ENCODE data around the gene SEPHS2.
"Not testable (repeated sequence)": the region's sequence is repeated elsewhere in the genome, so short reads cannot be mapped to it uniquely, and the experiment has no call there.

SEPHS2 gene, protein sequence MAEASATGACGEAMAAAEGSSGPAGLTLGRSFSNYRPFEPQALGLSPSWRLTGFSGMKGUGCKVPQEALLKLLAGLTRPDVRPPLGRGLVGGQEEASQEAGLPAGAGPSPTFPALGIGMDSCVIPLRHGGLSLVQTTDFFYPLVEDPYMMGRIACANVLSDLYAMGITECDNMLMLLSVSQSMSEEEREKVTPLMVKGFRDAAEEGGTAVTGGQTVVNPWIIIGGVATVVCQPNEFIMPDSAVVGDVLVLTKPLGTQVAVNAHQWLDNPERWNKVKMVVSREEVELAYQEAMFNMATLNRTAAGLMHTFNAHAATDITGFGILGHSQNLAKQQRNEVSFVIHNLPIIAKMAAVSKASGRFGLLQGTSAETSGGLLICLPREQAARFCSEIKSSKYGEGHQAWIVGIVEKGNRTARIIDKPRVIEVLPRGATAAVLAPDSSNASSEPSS

DNA sequence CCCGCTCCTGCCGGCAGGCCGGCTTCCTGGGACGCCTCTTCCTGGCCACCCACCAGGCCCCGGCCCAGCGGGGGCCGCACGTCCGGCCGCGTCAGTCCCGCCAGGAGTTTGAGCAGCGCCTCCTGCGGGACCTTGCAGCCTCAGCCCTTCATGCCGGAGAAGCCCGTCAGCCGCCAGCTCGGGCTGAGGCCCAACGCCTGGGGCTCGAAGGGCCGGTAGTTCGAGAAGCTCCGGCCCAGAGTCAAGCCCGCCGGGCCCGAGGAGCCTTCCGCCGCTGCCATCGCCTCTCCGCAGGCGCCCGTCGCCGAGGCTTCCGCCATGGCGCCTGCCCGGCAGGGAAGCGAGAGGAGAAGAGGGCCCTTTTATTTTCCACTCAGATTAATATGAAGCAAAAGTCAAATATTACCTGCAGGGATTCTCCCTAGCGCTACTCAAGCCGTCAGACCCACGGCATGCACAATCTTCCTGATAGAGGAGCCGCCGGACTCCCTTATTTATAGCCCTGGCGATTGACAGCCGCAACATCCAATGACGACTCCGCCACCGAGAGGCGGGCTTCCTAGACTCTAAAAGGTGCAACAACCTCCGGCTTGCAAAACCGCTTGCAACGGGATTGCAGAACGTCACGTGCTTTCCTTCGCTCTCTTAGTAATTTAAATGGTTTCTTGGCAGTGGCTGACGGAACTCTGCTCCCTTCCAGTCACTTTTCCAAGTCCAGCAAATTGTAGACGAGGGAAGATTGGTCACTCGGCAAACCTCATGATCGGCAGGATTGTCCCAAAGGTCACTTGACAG lies at the start of gene SEPHS2:
Gene SEPHS2, minus strand, starts transcription at position 467 of the 795 bp plus-strand sequence. Its CDS starts 147 bp downstream, at position 320.
- DNase-seq (ENCODE audit: low spot score): peak; percentile 83

DNA sequence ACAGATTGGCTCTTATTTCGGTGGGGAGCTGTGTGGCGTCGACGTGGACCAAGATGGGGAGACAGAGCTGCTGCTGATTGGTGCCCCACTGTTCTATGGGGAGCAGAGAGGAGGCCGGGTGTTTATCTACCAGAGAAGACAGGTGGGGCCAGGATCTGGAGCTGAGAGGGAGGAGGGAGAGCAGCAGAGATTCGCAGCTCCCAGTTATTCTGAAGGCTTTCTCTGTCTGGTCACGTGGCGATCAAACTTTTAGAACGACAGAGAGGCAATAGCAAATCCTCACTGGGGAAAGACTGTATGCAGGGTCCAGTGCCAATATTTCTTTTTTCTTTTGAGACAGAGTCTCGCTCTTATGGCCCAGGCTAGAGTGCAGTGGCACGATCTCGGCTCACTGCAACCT lies 49.0 kb upstream of the SEPHS2 start:
- no peak for DNase-seq (ENCODE audit: low spot score)

DNA sequence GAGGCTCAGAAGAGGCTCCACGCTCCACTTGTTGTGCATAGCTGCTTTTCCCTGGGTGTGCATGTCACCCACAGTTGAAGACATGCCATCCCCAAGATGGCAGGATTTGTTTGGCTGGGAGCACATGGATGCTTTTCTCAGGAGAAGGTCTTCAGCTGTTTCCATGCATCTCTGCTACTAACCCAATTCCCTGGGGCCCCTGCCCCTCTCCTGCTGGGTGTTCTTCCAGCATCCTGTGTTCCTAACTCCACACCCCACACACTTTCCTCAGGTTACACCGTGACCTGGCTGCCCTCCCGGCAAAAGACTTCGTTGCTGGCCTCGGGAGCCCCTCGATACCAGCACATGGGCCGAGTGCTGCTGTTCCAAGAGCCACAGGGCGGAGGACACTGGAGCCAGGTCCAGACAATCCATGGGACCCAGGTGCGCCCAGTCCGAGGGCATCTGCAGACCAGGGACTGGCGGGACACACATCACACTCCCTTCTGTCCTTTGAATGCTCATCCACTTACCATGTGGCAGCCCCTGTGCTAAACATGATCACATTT lies 48.3 kb upstream of the SEPHS2 start:
- DNase-seq (ENCODE audit: low spot score): no peak

DNA sequence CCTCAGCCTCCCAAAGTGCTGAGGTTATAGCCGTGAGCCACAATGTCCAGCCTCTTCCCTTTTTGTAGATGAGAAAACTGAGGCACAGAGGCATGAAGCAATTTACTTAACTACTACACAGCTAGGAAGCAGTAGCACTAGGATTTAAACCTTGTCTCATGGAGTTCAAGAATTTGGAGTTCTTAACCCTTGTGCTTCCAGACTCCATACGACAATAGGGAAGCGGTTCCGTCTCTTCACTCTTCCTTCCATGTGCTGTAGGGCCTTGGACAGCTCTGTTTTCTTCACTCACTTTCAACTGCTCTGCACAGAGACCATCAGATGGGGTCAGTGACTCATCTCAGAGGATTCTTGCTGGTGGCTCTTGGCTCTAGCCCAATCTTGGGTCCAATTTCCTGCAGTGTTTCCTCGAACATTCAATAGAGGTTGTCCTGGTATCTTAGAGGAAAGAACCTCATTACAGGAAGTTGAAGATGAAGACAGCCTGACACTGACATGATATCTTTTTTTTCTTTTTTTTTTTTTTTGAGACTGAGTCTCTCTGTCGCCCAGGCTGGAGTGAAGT lies 46.2 kb upstream of the SEPHS2 start:
- DNase-seq (ENCODE audit: low spot score): peak; percentile 25

DNA sequence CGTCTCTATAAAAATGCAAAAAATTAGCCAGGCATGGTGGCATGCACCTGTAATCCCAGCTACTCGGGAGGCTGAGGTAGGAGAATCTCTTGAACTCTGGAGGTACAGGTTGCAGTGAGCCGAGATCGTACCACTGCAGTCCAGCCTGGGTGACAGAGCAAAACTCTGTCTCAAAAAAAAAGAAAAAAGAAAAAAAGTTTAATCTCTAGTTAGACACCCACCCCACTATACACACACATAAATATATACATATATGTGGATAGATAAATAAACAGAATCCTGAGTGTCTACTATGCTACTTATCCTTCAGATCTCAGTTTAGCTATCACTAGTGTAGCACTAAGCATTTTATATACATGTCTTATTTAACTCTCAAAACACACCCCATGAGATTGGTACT lies 45.6 kb upstream of the SEPHS2 start:
- DNase-seq (ENCODE audit: low spot score): no peak

DNA sequence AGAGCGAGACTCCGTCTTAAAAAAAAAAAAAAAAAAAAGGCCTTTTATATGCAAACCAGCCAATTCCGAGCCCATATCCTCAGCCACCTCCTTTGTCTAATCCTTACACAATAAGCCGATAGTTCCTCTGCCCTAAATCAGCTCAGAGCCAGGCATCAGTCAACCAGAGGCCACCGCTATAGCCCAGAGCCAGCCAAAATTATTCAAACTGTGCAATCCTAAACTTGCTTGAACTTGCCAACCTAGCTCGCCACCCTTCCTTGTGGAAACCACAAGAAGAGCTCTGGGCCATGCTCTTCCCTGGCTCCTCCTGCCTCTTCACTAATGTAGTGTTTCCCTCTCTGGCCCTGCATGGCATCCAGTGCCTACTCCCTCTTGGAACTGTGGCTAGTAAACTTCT lies 44.5 kb upstream of the SEPHS2 start:
- no peak for DNase-seq (ENCODE audit: low spot score)

DNA sequence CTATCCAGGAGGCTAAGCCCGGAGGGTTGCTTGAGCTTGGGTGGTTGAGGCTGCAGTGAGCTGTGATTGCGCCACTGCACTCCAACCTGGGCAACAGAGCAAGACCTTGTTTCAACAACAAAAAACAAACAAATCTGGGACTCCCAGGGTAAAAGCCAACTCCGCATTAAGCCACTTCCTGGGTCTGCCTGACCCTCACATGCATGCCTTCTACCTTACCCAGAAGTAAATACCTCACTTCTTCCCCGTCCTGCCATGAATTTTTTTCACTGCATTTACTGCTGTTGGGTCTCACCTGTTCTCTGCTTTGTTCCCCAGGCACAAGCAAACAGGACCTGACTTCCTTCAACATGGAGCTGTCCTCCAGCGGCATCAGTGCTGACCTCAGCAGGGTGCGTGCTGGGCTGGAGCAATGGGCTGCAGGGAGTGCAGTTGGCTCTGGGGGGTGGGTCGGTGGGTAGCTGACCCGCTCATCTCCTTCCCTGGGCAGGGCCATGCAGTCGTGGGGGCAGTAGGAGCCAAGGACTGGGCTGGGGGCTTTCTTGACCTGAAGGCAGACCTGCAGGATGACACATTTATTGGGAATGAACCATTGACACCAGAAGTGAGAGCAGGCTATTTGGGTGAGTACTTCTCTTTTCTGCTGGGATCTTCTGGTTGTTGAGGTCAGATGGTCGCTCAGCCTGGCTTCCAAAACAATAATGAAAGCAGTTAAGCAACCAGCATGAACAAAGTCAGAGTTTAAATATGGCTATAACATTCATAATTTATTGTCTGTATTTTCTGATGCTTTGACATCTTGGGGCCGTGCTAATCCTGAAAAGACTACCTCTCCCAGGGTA lies 43.3 kb upstream of the SEPHS2 start:
- peak; percentile 41 for DNase-seq (ENCODE audit: low spot score)

DNA sequence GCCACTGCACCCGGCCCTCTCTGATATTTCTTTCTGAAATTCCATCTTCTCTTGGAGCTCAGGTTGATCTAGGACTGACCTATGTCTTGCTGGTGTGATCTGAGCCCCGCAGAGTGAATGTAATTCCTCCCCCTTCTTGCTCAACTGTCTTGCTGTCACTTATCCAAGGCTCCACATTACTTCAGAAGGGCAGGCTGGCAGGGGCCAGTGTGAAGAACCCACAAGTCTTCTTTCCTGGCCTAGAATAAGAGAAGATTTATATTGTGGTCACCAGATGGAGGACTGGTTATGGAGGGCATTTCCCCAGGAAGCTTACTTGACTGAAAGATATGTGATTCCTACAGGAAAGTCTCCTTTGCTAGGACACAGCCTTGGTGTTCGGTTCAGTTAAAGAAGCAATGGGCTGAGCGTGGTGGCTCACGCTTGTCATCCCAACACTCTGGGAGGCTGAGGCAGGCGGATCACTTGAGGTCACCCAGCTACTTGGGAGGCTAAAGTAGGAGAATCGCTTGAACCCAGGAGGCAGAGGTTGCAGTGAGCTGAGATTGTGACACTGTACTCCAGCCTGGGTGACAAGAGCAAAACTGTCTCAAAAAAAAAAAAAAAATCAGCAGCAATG lies 40.3 kb upstream of the SEPHS2 start:
- DNase-seq (ENCODE audit: low spot score): no peak

DNA sequence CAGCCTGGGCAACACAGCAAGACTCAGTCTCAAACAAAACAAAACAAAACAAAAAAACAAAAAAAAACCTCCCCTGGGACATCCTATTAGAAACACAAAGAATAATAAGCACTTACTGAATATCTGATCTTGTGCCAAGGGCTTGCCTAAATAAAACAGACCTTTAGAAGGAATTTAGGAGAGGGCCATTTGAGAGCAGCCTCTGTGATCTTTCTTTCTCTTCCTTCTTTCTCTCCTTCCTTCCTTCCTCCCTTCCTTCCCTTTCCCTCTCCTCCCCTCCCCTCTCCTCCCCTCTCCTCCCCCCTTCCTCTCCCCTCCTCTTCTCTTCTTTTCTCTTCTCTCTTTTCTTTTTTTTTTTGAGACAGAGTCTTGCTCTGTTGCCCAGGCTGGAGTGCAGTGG lies 39.2 kb upstream of the SEPHS2 start:
- no peak for DNase-seq (ENCODE audit: low spot score)

DNA sequence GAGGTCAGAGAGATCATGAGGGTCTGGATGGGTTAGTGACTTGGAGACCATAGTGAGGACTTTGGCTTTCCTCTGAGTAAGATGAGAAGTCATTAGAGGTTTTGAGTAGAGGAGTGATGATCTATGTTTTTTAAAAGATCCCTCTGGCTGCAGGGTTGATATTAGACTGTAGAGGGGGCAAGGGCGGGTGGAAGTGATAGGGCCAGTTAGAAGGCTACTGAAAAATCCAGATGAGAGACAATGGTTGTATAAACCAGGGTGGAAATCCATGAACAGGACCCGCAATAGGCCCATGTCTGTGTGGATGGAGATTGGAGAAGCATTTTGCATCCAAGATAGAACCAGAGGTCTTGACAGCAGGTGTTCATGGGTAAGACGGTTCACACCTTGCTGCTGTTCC lies 36.7 kb upstream of the SEPHS2 start:
- DNase-seq (ENCODE audit: low spot score): no peak

DNA sequence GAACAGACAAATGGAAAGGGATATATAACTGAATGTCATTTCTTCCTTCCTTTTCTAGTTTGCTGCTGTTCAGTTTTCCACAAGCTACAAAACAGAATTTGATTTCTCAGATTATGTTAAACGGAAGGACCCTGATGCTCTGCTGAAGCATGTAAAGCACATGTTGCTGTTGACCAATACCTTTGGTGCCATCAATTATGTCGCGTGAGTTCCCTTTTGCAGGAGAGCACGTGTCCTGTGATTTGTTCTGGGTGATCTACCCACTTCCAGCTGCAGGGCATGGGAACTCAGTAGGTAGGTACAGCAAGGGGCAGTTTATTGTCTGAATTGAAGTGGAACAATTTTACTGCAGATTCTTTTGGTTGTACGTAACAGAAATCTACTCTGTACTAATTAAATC lies 35.7 kb upstream of the SEPHS2 start:
- no peak for DNase-seq (ENCODE audit: low spot score)

DNA sequence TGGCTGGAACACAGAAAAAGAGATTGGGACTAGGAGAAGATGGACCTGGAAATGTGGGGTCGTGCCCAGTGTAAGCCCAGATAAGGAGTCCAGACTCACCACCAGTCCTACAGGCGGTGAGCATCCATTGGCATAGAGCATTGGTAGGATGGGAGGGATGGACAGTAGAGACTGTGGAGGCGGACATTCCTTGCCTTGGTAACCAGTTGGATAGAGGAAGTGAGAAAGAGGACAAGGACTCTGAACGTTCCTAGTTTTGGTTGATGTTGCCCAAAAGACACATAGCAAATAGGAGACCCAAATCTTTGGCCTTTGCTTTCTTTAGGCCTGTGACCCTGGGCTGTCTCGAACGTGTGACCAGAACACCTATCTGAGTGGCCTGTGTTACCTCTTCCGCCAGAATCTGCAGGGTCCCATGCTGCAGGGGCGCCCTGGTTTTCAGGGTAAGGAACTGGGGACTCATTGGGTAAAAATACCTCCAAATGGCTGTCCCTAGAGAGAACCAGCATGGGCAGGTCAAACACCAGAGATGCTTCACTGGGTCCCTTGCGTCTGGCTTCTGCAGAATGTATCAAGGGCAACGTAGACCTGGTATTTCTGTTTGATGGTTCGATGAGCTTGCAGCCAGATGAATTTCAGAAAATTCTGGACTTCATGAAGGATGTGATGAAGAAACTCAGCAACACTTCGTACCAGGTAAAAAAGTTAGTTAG lies 33.2 kb upstream of the SEPHS2 start:
- no peak for DNase-seq (ENCODE audit: low spot score)

DNA sequence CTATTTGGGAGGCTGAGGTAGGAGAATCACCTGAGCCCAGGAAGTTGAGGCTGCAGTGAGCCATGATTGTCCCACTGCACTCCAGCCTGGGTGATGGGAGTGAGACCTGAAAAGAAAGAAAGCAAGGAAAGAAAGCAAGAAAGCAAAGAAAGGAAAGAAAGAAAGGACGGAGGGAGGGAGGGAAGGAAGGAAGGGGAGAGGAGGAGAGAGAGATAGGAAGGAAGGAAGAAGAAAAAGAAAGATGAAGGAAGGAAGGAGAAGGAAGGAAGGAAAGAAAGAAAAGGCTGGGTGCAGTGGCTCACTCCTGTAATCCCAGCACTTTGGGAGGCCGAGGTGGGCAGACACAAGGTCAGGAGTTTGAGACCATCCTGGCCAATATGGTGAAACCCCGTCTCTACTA lies 32.1 kb upstream of the SEPHS2 start:
- not testable (repeated sequence) for DNase-seq (ENCODE audit: low spot score)

DNA sequence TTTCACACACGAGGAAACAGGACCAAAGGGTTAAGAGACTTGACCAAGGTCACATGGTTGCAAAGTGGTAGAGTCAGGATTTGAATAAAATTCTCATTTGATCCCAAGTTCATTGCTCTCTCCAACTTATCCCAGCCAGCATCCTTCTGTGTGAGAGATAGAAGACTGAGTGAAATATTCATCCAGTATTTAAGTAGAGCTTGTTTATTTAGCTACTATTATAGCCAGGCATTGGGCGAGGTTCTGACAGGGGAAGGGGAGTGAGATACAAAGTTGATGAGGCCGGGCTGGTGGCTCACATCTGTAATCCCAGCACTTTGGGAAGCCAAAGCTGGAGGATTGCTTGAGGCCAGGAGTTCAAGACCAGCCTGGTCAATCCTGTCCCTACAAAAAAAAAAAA lies 31.3 kb upstream of the SEPHS2 start:
- DNase-seq (ENCODE audit: low spot score): no peak

DNA sequence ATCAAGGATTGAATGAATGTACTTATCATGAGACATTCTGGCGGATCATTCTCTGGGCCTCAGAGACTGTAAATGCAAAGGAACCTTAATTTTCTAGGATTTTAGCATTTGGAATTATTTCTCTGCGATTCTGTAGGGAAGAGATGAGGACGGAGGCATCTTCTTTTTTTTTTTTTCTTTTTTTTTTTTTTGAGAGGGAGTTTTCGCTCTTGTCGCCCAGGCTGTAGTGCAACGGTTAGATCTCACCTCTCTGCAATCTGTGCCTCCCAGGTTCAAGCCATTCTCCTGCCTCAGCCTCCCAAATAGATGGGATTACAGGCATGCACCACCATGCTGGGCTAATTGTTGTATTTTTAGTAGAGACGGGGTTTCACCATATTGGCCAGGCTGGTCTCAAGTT lies 29.0 kb upstream of the SEPHS2 start:
- no peak for DNase-seq (ENCODE audit: low spot score)

DNA sequence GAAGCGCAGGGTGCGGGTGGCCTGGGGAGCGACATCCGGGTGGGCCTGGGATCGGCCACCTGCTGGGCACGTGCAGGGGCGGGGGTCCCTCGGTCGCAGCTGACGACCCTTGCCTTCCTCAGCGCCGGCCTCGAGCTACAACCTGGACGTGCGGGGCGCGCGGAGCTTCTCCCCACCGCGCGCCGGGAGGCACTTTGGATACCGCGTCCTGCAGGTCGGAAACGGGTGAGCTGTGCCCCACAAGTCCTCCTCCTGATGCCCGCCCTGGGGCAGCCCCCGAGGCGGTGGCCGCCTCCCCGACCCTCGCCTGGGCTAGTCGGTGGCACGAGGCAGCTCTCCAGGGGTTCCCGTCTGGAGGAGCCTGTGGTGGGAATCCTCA lies 28.4 kb upstream of the SEPHS2 start:
- no peak for DNase-seq (ENCODE audit: low spot score)

DNA sequence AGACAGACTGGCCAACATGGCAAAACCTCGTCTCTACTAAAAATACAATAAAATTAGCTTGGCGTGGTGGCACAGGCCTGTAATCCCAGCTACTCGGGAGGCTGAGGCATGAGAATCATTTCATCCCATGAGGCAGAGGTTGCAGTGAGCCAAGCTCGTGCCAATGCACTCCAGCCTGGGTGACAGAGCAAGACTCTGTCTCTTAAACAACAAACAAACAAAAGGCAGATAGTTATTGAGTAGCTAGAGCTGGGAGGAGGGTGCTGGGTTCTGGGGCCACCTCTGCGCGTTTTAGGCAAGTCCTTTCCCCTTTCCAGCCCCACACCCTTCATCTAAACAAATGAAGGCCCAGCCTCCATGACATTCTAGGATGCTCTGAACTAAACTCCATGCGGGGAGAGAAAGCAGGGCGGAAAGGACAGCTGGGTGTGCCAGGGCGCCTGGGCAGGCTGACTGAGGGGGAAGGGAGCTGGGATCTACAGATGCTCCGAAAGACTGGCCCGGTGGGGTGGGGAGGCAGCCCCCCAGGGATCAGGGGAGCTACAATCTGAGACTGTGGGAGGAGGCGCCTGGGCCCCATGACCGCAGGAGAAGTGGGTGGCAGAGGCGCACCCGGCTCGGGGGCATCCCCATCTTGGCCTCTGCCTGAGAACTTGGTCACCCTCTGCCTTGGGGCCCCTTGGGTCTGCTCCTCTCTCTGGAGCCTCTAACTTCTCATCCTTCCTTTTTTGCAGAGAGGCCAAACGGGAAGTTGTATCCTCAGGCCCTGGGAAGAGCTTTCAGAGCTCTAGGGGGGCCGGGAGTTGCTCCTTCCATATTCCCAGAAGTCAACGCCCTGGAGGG lies 27.8 kb upstream of the SEPHS2 start:
- no peak for DNase-seq (ENCODE audit: low spot score)

DNA sequence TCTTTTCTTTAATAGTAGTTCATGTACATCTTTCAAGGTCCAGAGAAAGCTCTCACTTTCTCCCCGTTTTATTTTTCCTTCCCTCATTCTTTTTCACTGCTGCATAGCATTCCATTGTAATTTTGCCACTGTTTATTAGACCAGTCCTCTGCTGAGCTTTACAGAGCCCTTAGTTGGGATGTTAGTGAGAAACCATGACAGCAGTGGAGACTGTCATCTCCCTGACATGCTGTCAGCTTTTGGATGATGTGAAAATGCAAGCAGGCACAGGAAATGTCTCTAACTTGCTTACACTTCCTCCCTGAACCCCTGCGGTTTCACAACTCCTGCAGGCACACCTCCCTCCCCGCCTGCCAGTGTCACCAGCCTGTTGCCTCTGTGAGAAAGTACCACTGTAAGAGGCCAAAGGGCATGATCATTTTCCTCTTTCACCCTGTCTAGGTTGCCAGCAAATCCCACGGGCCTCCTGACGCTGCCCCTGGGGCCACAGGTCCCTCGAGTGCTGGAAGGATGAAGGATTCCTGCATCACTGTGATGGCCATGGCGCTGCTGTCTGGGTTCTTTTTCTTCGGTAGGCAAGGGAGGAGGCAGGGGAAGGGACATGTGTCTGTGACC lies 26.8 kb upstream of the SEPHS2 start, which contains the start of gene ITGAL:
Gene ITGAL, plus strand, starts transcription at position 415 of the 615 bp plus-strand sequence. Its CDS starts 96 bp downstream, at position 511.
- DNase-seq (ENCODE audit: low spot score): no peak

DNA sequence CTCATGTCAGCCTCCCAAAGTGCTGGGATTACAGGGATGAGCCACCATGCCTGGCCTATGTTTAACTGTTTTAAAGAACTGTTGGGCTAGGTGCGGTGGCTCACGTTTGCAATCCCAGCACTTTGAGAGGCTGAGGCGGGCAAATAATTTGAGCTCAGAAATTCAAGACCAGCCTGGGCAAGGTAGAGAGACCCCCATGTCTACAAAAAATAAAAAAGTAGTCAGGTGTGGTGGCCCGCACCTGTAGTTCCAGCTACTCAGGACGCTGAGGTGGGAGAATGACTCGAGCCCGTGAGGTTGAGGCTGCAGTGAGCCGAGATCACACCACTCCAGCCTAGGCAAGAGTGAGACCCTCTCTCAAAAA lies 24.9 kb upstream of the SEPHS2 start:
- DNase-seq (ENCODE audit: low spot score): no peak

Measured in HuH-7.5 (cell line).